Mammary epithelial cell (primary cell): Measurements from ENCODE around the gene FLACC1.

Experiments used
- CTCF ChIP-seq, 2 donors: IDR thresholded peaks in 1 of 2; conservative IDR thresholded peaks in 1 of 2; 2 replicates each; pipeline ENCODE4 v1.5.1; 2011 to 2012; ENCODE audit warnings: inconsistent platforms in 2 of 2, low read length in 2 of 2, mild to moderate bottlenecking in 2 of 2, control low read depth in 1 of 2, low read depth in 1 of 2; ENCODE audit not compliant: insufficient read depth in 1 of 2; ENCODE audit errors: extremely low read depth in 1 of 2
- EZH2 ChIP-seq: IDR thresholded peaks from 2 replicates; pipeline ENCODE4 v1.6.1; 2012; ENCODE audit warnings: low read length, inconsistent platforms, borderline replicate concordance

DNA sequence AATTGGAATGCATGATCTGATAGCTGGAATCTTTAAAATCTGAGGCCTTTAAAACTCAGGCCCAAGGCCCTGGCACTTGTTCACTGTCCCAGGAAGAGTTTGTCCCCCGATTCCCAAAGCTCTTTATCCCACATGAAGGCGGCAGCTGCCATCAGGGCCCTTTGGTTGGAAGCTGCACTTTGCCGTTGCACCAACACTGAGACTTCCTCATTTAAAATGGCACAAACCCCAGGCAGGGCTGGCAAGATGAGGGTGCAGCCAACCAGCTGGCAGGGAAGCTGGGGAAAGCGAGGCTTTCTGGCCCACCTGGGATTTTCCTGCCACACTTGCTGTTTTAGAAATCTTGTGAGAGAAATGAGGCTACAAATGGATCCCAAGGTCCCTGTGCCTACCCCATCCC lies 6.3 kb downstream of the FLACC1 start:
- TF ChIP-seq CTCF (conservative IDR thresholded peaks at IDR 0.05 in 1 of 2, IDR thresholded peaks at IDR 0.05 in 1 of 2; ENCODE audit: extremely low read depth in 1 of 2, insufficient read depth in 1 of 2, low read depth in 1 of 2, low read length in 2 of 2) = no peak
- no peak for TF ChIP-seq EZH2
